Body of pancreas (tissue), 4 donors: Measurements from ENCODE around the gene CDKAL1. TPM values are rescaled to one million over a fixed set of nuclear protein-coding genes. Genes with fewer than 3 reads are reported as not detected.
"Not testable (repeated sequence)": the region's sequence is repeated elsewhere in the genome, so short reads cannot be mapped to it uniquely, and the experiment has no call there.

ENCODE experiments used
- ATAC-seq: fragments of 150-250 bp; one replicate; pipeline ENCODE4 v1.9.1; 2016
- DNase-seq, 4 donors: peaks; one replicate each; pipeline ENCODE4 v3.0.0-alpha.2; 2019
- H3K27ac ChIP-seq, 4 donors: fragments of 200-600 bp; sonication (generic); 1 replicate in 3 of 4; 2 replicates in 1 of 4; pipeline versions ENCODE4 v1.5.1 to v1.6.1; 2016 to 2019; ENCODE audit warnings: mild to moderate bottlenecking in 1 of 4, mixed read lengths in 1 of 4, moderate library complexity in 1 of 4
- H3K27me3 ChIP-seq, 2 donors: fragments of 200-600 bp; sonication (generic); one replicate each; pipeline ENCODE4 v1.6.0; 2016; ENCODE audit warnings: mild to moderate bottlenecking in 1 of 2
- H3K36me3 ChIP-seq, 2 donors: fragments of 200-600 bp; sonication (generic); replicated peaks in 1 of 2; 2 replicates each; pipeline ENCODE4 v1.5.1; 2016; ENCODE audit warnings: low read depth in 2 of 2; ENCODE audit not compliant: insufficient read depth in 1 of 2
- H3K4me1 ChIP-seq: fragments of 200-600 bp; sonication (generic); one replicate; pipeline ENCODE4 v1.6.0; 2016
- H3K4me3 ChIP-seq, 2 donors: fragments of 200-600 bp; sonication (generic); 1 replicate in 1 of 2; 2 replicates in 1 of 2; pipeline ENCODE4 v1.5.1; 2016 to 2019
- H3K9me3 ChIP-seq, 3 donors: fragments of 200-600 bp; sonication (generic); 1 replicate in 2 of 3; 2 replicates in 1 of 3; pipeline ENCODE4 v1.5.1; 2016
- CTCF ChIP-seq, 7 experiments: fragments of 450-650 bp in 4 of 7; fragments of 200-600 bp in 3 of 7; sonication (generic) in 3 of 7; IDR thresholded peaks; one replicate each; pipeline ENCODE4 v1.5.1; 2016 to 2019; ENCODE audit warnings: antibody characterized with exemption in 7 of 7
- POLR2A ChIP-seq, 3 donors: fragments of 450-650 bp; IDR thresholded peaks; one replicate each; pipeline ENCODE4 v1.6.1; 2016; ENCODE audit warnings: antibody characterized with exemption in 3 of 3, mild to moderate bottlenecking in 2 of 3
- WGBS, 2 donors: methylation state at CpG; one replicate each; pipeline ENCODE4 v1.1.5; 2017; 5-methylcytosine and 5-hydroxymethylcytosine counted together
- intact Hi-C: fragments of 100-400 bp; cut with DNase I; formaldehyde crosslinking; loops from one replicate; pipeline ENCODE4 v1.15.1; 2023
- total RNA-seq, 2 donors: library from RNA; depleted of rRNA; stranded (reverse); fragments of >200 nt; gene quantifications; one replicate each; pipeline ENCODE4 v1.1.0, GENCODE V29; 2016

Gene CDKAL1
- total RNA-seq, 2 donors from 2014 or later: 16.3 to 18.1 TPM

DNA sequence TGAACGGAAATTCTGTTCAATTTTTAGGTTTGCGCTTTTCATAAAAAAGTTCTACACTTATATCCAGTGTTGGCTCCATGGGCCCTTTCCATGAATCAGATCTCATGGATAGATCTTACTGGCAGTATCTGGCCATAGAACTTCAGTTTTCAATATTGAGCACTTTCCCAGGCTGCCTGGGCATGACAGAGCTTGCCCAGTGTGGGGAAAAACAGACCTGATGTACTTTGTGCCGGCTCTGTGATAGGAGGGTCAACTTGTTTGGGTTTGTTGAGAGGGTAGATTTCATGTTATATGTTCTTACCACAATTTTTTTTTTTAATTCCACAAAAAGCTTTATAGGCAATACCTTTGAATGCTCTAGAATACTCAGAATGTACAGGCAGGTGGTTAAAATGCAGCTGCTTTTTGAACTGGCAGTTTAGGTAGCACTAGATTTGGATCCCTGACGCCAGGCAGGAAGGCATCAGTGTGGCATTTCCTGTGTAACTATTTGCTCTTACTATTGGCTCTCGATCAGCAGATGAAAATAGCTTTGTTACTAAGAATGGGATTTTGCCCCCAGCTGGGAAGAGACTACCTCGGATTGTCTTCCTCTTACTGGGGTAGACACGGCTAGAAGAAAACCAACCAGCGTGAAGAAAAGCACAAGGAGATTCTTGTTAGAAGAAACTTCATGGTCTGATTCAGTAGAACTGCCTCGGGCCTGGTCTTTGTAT lies 654.4 kb downstream of the CDKAL1 start:
- intact Hi-C loops: no loop called here
- TF ChIP-seq CTCF (IDR thresholded peaks at IDR 0.05): no peak
- H3K27ac ChIP-seq: no peak overlapping the region
- H3K9me3 ChIP-seq: no peaks in the 10 kb centered on the region
- DNase-seq: no peak
- no peaks in the 10 kb centered on the region for H3K4me1 ChIP-seq
- H3K4me3 ChIP-seq: no peak overlapping the region
- ATAC-seq: no peak
- H3K36me3 ChIP-seq: no peaks in the 10 kb centered on the region
- no peaks in the 10 kb centered on the region for H3K27me3 ChIP-seq
- 71 to 81% methylated on average over 9 of the region's 9 CpGs for WGBS, 2 donors

GRCh38 chr6:21189759-21190158 lies 655.5 kb downstream of the CDKAL1 start:
- Histone ChIP-seq H3K27ac (no peak overlapping the region), H3K27me3 (no peaks in the 10 kb centered on the region), H3K4me1 (no peaks in the 10 kb centered on the region), H3K36me3 (no peaks in the 10 kb centered on the region), H3K9me3 (no peaks in the 10 kb centered on the region), H3K4me3 (no peak overlapping the region)
- 79 to 83% methylated on average over 4 of the region's 4 CpGs for WGBS, 2 donors
- no peak for DNase-seq
- intact Hi-C loops: no loop called here
- TF ChIP-seq CTCF (IDR thresholded peaks at IDR 0.05): no peak
- no peak for TF ChIP-seq POLR2A (IDR thresholded peaks at IDR 0.05)
- ATAC-seq: no peak

DNA sequence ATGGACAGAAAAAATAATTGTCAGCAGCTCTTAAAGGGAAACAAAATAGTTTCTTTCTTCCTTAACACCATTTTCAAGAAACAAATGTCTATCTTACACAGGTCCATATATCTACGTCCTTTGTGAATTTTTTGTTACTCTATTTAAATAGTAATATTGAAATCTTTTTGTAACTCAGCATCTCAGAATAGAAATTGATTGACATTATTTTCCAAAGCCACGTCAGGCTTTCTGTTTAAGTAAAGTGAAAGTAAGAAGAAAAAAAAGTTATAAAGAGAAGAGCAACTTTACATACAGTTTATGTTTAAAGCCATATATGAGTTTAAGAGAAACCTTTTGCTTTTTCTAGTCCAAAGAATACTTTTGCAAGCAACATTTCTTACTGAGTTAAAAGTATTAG lies 656.4 kb downstream of the CDKAL1 start:
- intact Hi-C loops: no loop called here
- Histone ChIP-seq H3K36me3 (no peaks in the 10 kb centered on the region), H3K27ac (no peak overlapping the region), H3K4me3 (no peak overlapping the region), H3K27me3 (no peaks in the 10 kb centered on the region), H3K9me3 (no peaks in the 10 kb centered on the region), H3K4me1 (no peaks in the 10 kb centered on the region)
- ATAC-seq: no peak
- DNase-seq: no peak
- TF ChIP-seq POLR2A (IDR thresholded peaks at IDR 0.05): no peak
- no peak for TF ChIP-seq CTCF (IDR thresholded peaks at IDR 0.05)
- WGBS, 2 donors: 65 to 73% methylated on average over 2 of the region's 2 CpGs

- H3K27me3 ChIP-seq: no peaks in the 10 kb centered on the region
- TF ChIP-seq CTCF (IDR thresholded peaks at IDR 0.05) (no peak), POLR2A (IDR thresholded peaks at IDR 0.05) (no peak)
- no peak for ATAC-seq
These were observed 659.7 kb downstream of the CDKAL1 start for GRCh38 chr6:21193790-21194475.

GRCh38 chr6:21195301-21195700 lies 661.0 kb downstream of the CDKAL1 start:
- H3K27me3 ChIP-seq, ATAC-seq, H3K27ac ChIP-seq, DNase-seq, H3K4me1 ChIP-seq, H3K4me3 ChIP-seq, intact Hi-C loops, H3K36me3 ChIP-seq, H3K9me3 ChIP-seq: not testable (repeated sequence)
- whole genome bisulfite sequencing, 2 donors: 91 to 93% methylated on average over 7 of the region's 7 CpGs

More at GRCh38 chr6:21193790-21194475, 659.7 kb downstream of the CDKAL1 start:
- intact Hi-C loops: no loop called here
- no peak for DNase-seq
- 85 to 96% methylated on average over 2 of the region's 2 CpGs for WGBS, 2 donors
- Histone ChIP-seq H3K9me3 (no peaks in the 10 kb centered on the region), H3K4me3 (no peak overlapping the region), H3K27ac (no peak overlapping the region), H3K4me1 (no peaks in the 10 kb centered on the region), H3K36me3 (no peaks in the 10 kb centered on the region)
